EH (cell line): ENCODE data around the gene PLCL1.
"Not testable (repeated sequence)": the region's sequence is repeated elsewhere in the genome, so short reads cannot be mapped to it uniquely, and the experiment has no call there.

Experiments
- DNase-seq: peaks from one replicate; pipeline ENCODE4 v3.0.0-alpha.2; 2015; ENCODE audit warnings: low read depth

PLCL1 gene

DNA sequence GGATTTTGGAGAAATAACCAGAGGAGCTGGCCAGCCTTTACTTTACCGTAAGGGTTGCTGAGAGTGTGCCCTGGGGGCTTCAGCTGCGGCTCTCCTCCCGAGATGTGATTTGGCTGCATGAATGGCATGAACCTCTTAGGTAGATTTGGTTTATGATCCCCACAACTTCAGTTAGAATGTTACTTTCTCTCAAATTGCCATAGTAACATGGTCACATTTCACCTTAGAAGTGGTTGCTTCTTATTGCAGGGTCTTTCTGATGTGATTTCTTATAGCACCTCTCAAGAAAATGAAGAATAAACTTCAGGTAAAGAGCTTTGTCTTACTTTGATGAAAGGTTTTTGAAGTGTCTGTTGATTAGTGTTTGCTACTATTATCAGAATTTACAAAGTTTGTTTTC lies 5.6 kb downstream of the PLCL1 start:
- no peak for DNase-seq

GRCh38 chr2:197810491-197810890 lies 6.1 kb downstream of the PLCL1 start:
- no peak for DNase-seq

- DNase-seq: peak; percentile 55
Observed at GRCh38 chr2:197813093-197813787, 8.8 kb downstream of the PLCL1 start.

- DNase-seq: no peak
Observed at GRCh38 chr2:197814526-197814925, 10.1 kb downstream of the PLCL1 start.

DNA sequence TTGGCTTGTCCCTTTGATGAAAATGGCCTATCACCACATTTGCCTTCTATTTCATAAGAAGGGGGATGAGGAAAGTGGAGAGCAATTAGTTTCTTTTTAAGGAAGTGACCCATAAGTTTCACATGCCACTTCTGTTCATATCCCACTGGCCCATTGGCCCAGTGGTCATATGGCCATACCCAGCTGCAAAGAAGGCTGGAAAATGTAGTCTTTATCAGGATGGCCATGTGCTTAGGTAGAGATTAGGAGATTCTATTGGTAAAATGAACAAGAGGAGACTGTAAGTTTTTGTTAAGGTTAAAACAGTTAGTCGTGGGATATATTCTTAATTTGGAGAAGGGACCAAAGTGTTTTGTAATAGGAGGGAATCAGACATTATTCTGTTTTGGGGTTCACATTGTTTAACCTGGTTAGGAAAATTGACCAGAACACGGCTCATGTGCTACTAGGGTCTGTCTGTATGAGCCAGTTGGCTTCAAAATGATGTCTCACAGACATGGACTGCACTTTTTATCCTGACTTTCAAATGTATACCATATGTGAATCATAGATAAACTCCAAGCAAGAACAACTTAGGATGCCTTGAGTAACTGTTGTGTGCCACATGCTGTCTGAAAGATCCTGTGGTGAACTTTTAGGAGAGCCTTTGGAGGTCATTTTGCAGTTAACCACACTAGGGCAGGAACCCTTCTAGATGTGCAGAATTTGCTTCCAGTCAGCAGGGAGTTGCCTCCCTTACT lies 17.3 kb downstream of the PLCL1 start:
- DNase-seq: no peak

DNA sequence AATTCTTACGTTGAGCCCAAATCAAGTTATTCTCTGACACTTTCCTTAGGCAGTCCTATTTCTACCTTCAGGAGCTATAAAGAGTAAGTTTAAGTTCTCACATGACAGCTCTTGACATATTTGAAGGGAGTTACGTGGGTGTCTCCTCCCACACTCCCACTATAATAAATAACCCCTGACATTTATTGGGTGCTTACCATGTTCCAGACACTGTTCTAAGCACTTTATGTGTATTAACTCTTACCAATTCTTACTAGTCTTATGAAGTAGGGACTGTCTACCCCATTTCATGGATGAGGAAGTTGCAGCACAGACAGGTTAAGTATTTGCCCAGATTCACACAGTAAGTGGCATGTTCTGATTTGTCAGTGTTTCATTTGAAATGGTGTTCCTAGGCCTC lies 17.9 kb downstream of the PLCL1 start:
- no peak for DNase-seq

- DNase-seq: peak; percentile 9
Observed at GRCh38 chr2:197827618-197828017, 23.2 kb downstream of the PLCL1 start.

DNA sequence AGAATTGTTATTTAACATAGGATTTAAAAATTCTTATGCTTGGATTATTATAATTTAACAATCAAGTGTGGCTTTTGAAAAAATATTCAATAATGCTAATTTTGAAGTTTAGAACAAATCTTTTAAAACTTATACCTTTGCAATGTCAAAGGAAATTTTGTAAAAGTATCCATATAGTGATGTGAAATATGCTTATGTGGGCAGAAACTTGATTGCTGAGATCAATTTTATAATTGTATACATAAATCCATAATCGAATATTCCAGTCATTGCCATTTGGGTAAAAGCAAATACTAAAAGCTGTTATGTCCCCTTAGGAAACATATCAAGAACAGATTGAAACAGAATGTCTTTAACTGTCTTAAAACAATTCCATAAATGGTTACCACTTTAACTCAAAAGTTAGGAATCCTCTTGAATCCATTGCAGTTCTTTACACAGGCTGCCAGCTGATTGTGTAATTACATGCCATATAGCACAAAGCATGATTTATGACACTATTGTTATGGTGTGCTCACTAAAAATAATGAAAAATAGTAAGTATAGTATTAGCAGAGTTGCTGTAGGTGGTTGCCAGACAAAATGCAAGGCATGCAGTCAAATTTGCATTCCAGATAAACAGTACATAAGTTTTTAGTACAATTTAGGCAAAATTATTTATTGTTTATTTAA lies 24.2 kb downstream of the PLCL1 start:
- peak; percentile 11 for DNase-seq

GRCh38 chr2:197834771-197835170 lies 30.4 kb downstream of the PLCL1 start:
- DNase-seq: not testable (repeated sequence)

GRCh38 chr2:197835293-197835692 lies 30.9 kb downstream of the PLCL1 start:
- no peak for DNase-seq

DNA sequence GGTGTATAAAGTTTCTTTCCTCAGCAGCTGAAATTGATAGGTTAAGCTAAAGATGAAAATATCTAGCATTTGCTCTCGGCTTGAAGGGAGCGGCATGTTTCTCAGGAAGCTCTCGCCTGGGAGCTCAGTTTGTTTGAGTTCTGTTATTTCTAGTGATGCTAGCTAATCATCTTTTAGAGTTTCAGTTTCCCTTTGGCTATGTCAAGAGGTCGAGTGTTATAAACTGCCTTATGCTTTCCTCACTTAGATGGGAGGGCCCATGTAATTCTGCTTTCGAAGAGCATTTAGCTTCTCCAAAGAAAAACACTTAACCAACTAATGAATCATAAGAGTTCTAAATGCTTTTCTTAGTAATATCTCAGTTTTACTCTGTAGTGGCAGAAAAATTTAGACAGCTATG lies 33.6 kb downstream of the PLCL1 start:
- peak; percentile 5 for DNase-seq

DNA sequence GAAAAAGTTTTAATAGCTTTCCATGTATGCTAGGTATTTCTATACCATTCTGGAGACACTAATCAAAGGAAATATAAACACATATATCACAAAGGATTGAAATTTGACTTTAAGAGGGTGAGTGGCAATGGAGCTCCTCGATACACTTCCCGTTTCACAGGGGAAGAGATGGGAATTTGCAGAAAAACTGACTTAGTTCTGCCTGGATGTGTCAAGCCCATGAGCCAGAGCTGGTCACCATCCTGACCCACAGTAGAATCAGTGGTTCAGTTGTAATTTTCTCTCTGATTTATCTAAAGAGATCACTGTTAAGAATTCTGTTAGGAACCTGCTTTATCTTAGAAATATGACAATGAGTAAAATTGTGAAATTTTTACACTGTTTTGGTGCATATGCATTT lies 34.2 kb downstream of the PLCL1 start:
- no peak for DNase-seq

DNA sequence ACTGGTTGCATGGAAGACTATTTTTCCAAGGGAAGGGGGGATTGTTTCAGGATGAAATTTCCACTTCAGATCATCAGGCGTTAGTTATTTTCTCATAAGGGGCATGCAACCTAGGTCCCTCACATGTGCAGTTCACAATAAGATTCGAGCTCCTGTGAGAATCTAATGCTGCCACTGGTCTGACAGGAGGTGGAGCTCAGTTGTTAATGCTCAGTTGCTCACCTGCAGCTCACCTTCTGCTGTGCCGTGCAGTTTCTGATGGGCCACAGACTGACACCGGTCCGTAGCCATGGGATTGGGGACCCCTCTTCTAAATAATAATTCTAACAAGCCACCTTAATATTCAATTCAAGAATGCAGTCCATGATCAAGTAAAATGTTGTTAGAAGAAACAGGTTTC lies 34.9 kb downstream of the PLCL1 start:
- DNase-seq: no peak

DNA sequence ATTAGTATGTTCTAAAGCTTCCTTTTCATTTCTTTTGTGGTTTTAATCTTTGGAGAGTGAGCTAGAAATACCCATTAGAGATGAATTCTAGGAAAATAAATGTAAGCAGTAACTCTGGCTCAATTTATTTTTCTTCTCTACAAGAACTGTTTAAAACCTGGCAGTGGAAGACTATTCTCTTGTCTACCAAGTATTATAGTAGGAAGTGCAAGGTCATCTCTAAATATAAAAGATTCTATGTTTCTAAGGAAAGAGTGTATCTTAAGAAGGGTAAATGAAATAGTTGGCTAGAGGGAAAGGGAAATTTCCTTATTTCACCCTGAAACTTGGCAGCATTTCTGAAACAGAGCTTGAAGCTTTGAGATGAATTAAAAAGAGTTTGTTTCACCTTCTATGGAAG lies 35.5 kb downstream of the PLCL1 start:
- no peak for DNase-seq

DNA sequence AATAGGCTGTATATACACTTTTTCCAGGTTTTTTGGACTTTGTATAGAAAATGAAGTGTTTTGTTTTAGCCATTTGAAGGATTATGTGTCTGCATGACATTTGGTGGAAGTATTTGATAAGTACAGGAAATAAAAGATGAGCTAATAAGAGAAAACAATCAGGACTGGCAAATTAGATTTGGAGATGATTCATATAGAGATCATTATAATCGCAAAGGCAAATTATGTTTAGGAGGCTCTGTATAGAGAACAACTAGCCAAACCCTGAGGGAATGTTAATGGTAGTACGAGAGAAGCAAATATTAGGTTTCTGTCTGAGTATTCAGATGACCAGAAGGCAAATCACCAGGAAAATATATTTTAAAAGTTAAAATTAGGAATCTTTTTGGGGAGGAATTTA lies 41.7 kb downstream of the PLCL1 start:
- no peak for DNase-seq

DNA sequence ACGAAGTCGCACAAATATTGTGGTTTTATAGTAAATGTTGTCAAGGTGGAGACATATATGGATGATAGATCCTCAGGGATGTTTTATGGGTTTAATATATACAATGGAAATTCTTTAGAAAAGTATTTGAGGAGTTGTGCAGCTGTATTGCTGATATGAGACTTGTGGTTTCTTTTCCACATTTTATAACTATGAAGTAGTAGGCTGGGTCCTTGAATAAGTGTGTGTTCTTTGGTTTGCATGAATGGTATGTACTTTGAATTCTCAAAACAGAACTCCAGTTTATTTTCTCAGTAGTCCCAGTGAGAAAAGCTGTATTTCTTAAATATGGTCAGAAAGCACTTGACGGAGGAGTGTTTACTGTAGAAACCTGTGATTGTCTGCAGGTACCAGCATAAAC lies 42.4 kb downstream of the PLCL1 start:
- peak; percentile 4 for DNase-seq

DNA sequence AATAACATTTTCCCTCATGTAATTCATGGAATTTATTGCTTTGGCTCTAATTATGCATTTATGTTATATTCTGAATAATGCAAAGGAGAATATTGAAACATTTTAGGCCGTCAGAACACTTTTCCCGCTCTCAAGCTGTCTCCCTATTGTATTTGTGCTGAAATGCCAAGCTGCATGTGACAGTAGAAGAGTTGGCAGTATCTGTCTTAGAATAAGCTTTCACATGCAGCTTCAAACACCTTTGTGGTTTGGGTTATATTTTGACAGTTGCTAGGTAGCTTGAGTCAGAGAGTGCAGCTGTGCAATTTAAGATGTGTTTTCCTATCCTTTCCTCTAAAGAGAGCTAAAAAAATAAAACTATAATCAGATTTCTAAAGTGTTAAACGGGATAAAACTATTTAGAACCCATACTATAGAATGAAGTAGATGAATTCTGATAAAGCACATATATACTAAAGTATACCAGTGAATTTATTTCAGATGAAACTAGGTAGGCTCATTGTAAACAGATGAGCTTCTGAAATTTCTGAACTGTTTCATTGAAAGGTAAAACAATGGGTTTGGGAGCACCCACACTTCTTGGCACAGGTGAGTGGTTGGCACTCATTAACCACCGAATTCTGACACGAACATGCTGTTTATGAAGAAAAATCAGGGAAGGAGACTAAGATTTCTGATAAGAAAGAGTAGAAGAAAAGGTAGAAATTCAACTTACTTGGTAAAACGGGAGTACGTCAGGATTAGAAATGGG lies 43.4 kb downstream of the PLCL1 start:
- DNase-seq: no peak

GRCh38 chr2:197848602-197849001 lies 44.2 kb downstream of the PLCL1 start:
- no peak for DNase-seq

DNA sequence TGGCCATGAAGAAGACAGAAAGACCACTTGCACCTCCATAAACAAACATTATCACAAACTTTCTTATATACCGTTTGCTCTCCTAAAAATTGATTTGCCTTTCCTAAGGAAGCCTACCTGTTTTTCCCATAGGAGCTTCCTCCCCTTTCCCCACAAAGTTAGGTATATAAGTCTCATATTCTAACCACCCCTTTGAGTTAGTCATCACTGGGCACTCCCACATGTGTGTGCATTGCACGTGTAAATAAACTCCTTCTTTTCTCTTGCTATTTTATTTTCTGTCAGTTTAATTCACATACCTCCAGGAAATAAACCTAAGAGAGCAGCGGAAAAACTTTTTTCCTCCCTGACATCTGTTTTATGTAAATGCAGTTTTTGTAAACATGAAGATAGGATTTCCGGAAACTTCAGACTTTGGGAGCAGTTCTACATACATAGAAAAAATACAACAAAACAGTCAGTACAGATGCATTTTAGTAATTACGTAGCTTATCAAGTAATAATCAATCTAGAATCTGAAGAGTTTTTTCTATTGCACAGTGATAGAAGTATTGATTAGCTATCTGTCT lies 46.6 kb downstream of the PLCL1 start:
- no peak for DNase-seq

DNA sequence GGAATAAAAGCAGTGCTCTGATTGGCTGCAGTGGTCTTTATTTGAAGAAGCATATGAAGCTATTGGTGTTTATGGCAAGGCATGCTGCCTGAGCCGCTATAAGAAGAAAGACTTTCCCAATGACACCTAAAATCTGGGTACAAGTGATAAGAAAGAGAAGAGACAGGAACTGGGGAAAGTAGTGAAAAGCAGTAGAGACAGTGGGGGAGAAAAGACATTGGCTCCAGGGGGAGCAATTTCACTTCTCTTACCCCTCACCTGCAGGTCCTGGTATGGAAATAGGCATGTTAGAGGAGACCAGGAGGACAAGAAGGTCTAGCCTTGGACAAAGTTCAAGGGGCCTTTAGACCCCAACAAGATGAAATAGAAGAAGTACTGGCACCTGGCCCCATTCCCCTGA lies 47.1 kb downstream of the PLCL1 start:
- peak; percentile 23 for DNase-seq

DNA sequence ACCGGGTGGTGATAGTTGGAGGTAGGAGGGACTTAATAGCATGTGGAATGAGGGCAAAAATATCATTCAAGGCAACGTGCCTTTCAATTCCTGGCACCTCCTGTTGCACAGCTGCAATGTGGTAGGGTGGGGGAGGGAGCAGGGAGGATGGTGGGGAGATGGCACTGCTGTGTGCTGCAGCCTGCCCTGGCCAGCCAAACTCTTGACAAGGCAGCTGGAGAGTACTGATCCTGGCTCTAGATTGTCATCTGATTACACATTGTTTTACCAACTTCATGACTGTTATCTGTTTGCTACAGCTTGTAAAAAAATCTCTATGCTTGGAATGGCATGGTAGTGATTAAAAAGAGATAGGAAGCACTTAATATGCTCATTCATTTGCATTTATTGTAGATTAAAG lies 47.7 kb downstream of the PLCL1 start:
- DNase-seq: no peak

- DNase-seq: no peak
Observed at GRCh38 chr2:197853549-197853948, 49.2 kb downstream of the PLCL1 start.
